Measurements from ENCODE around the gene ADAMTS17.

DNA sequence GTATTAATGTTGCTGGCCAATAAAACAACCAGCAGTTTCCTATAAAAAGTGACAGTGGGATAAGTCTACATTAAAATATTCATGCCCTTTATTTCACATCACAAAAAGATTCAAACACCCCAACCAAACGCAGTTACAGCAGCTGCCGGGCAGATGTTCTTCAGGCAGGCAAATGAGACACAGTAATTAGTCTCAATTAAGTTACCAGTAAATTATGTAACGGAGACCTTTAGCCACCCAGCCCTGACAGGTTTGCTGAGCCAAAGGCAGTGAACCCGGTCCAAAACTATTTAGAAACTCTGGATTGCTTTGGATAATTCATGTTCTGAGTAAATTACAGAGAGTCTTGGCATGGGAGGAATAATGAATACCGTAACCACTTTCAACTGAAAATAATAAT, 319.4 kb downstream of the ADAMTS17 start:
- TF ChIP-seq, protein P1, sequence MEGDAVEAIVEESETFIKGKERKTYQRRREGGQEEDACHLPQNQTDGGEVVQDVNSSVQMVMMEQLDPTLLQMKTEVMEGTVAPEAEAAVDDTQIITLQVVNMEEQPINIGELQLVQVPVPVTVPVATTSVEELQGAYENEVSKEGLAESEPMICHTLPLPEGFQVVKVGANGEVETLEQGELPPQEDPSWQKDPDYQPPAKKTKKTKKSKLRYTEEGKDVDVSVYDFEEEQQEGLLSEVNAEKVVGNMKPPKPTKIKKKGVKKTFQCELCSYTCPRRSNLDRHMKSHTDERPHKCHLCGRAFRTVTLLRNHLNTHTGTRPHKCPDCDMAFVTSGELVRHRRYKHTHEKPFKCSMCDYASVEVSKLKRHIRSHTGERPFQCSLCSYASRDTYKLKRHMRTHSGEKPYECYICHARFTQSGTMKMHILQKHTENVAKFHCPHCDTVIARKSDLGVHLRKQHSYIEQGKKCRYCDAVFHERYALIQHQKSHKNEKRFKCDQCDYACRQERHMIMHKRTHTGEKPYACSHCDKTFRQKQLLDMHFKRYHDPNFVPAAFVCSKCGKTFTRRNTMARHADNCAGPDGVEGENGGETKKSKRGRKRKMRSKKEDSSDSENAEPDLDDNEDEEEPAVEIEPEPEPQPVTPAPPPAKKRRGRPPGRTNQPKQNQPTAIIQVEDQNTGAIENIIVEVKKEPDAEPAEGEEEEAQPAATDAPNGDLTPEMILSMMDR (IDR thresholded peaks at IDR 0.05): no peak
- no peak for TF ChIP-seq EZH2phosphoT487 (IDR thresholded peaks at IDR 0.05)

Measured in neural progenitor cell (in vitro differentiated cells).